PC-3 (cell line): ENCODE results near the gene ZDHHC7. TPM values are rescaled to one million over a fixed set of nuclear protein-coding genes. Genes with fewer than 3 reads are reported as not detected.

Experiments
- ATAC-seq: fragments of 200-7000 bp; cut with Tn5 transposase; 2 replicates; pipeline ENCODE4 v1.9.1; 2020; ENCODE audit warnings: mild to moderate bottlenecking, moderate library complexity
- BruUV-seq: library from RNA; stranded (reverse); fragments of 400-500 nt; replicated peaks from 2 replicates; lab custom pipeline; 2021; lab: Mats Ljungman, UMichigan
- CTCF ChIA-PET: fragments of 300-600 bp; sonication (Branson Sonifier 250); formaldehyde crosslinking; loops from one replicate; lab custom pipeline; 2022; ENCODE audit warnings: antibody characterized with exemption; lab: Charles Lee
- POLR2A ChIA-PET: fragments of 300-600 bp; sonication (Branson Sonifier 250); formaldehyde crosslinking; loops from one replicate; lab custom pipeline; 2022; ENCODE audit warnings: antibody characterized with exemption; ENCODE audit not compliant: unreplicated experiment; lab: Charles Lee
- DNase-seq: peaks from one replicate; pipeline ENCODE4 v3.0.0-alpha.2; 2015
- H2AFZ ChIP-seq: fragments of 300-600 bp; sonication (generic); 2 replicates; pipeline ENCODE4 v1.6.0; 2016; ENCODE audit warnings: antibody characterized with exemption, low read length
- H3F3A ChIP-seq: fragments of 300-600 bp; sonication (generic); one replicate; pipeline ENCODE4 v1.6.0; 2017; ENCODE audit warnings: antibody characterized with exemption, low read length, control low read depth, mild to moderate bottlenecking; ENCODE audit not compliant: unreplicated experiment
- H3K27ac ChIP-seq: fragments of 300-600 bp; sonication (generic); 2 replicates; pipeline ENCODE4 v1.5.1; 2016; ENCODE audit warnings: mild to moderate bottlenecking, low read length
- H3K27me3 ChIP-seq: fragments of 300-600 bp; sonication (generic); 2 replicates; pipeline ENCODE4 v1.6.1; 2016; ENCODE audit warnings: low read length, mixed read lengths
- H3K36me3 ChIP-seq: fragments of 300-600 bp; sonication (generic); 2 replicates; pipeline ENCODE4 v1.6.1; 2016; ENCODE audit warnings: low read depth, mixed run types, low read length, mixed read lengths
- H3K4me1 ChIP-seq: fragments of 300-600 bp; sonication (generic); 2 replicates; pipeline ENCODE4 v1.5.1; 2016; ENCODE audit warnings: low read length; ENCODE audit not compliant: insufficient read depth
- H3K4me2 ChIP-seq: fragments of 300-600 bp; sonication (generic); 2 replicates; pipeline ENCODE4 v1.6.0; 2016; ENCODE audit warnings: low read length
- H3K4me3 ChIP-seq: fragments of 300-600 bp; sonication (generic); 2 replicates; pipeline ENCODE4 v1.5.1; 2016; ENCODE audit warnings: mild to moderate bottlenecking, low read length, mixed read lengths
- H3K79me2 ChIP-seq: fragments of 300-600 bp; sonication (generic); 2 replicates; pipeline ENCODE4 v1.6.1; 2017; ENCODE audit warnings: low read length, mixed read lengths
- H3K9ac ChIP-seq: fragments of 300-600 bp; sonication (generic); 2 replicates; pipeline ENCODE4 v1.6.0; 2016; ENCODE audit warnings: mild to moderate bottlenecking, low read length
- H3K9me2 ChIP-seq: fragments of 300-600 bp; sonication (generic); replicated peaks from 2 replicates; pipeline ENCODE4 v1.6.1; 2016; ENCODE audit warnings: mixed run types, low read length, mixed read lengths
- H3K9me3 ChIP-seq: fragments of 300-600 bp; sonication (generic); 2 replicates; pipeline ENCODE4 v1.6.1; 2016; ENCODE audit warnings: low read length, mixed read lengths
- H4K20me1 ChIP-seq: fragments of 300-600 bp; sonication (generic); 2 replicates; pipeline ENCODE4 v1.6.1; 2016; ENCODE audit warnings: low read length, mixed read lengths
- EZH2 ChIP-seq: fragments of 300-600 bp; sonication (generic); IDR thresholded peaks from one replicate; pipeline ENCODE4 v1.6.1; 2017; ENCODE audit warnings: antibody characterized with exemption, mild to moderate bottlenecking, low read length; ENCODE audit not compliant: unreplicated experiment
- EZH2phosphoT487 ChIP-seq: fragments of 300-600 bp; sonication (generic); IDR thresholded peaks from 2 replicates; pipeline ENCODE4 v1.6.1; 2018; ENCODE audit warnings: mild to moderate bottlenecking, antibody characterized with exemption, low read length, borderline replicate concordance
- intact Hi-C: fragments of 100-400 bp; cut with micrococcal nuclease; formaldehyde crosslinking; loops from 2 replicates; pipeline ENCODE4 v1.9.0; 2023
- total RNA-seq: library from RNA; depleted of rRNA; stranded (reverse); fragments of >200 nt; gene quantifications from 2 replicates; pipeline ENCODE4 v1.2.3, GENCODE V29; 2014
- TF ChIP-seq, protein P1 (sequence below): fragments of 300-600 bp; sonication (generic); conservative IDR thresholded peaks from 2 replicates; pipeline ENCODE4 v1.5.1; 2017; ENCODE audit warnings: antibody characterized with exemption, low read depth, mild to moderate bottlenecking, low read length

Gene ZDHHC7
- total RNA-seq, 1 experiment from 2014 or later, result 42.1 TPM

DNA sequence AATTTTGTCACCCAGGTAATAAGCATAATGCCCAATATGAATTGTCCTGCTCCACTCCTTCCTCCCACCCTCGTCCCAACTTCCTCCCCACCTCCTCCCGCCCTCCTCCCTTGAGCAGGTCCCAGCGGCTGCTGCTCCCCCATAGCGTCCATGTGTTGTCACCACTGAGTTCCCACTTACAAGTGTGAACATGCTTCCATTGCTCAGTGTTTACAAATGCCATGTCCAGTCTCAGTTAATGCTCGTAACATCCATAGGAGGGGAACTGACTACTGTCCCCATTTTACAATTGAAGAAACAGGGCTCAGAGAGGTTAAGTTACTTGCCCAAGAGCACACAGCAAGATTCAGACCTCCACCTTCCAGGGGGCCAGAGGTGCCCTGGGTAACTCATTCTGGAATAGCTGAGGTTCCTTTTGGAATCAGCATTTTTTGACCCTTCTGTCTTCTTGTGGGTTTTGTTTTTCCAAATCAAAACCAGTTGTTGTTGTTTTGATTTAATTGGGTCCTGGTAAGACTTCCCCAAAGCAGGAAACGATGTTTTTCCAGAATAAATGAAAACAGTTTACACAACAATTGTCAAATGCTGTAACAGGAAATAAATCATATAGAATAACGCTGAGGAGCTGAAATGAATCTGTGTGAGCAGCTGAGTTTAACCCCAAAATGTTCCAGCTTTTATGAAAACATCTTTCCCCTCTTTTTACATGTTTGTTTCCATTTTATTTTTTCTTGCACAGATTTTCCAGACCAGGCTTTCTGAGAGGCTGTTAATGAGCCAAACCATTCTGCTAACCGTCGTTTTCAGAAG lies 73.9 kb downstream of the ZDHHC7 start:
- Histone ChIP-seq H3K9me3 (no peaks in the 10 kb centered on the region), H3F3A (no peaks in the 10 kb centered on the region), H3K4me3 (no peak overlapping the region), H3K27ac (no peak overlapping the region), H2AFZ (no peak overlapping the region), H3K4me1 (no peaks in the 10 kb centered on the region), H3K9ac (no peak overlapping the region), H3K9me2 (no peaks in the 10 kb centered on the region), H4K20me1 (no peaks in the 10 kb centered on the region), H3K27me3 (no peaks in the 10 kb centered on the region), H3K36me3 (no peaks in the 10 kb centered on the region), H3K4me2 (no peak overlapping the region), H3K79me2 (no peaks in the 10 kb centered on the region)
- intact Hi-C loops, result no loop called here
- ChIA-PET CTCF (no interaction called here), POLR2A (no interaction called here)
- no TSS peak for BruUV-seq
- no peak for TF ChIP-seq EZH2
- TF ChIP-seq EZH2phosphoT487, result no peak
- TF ChIP-seq, protein P1, sequence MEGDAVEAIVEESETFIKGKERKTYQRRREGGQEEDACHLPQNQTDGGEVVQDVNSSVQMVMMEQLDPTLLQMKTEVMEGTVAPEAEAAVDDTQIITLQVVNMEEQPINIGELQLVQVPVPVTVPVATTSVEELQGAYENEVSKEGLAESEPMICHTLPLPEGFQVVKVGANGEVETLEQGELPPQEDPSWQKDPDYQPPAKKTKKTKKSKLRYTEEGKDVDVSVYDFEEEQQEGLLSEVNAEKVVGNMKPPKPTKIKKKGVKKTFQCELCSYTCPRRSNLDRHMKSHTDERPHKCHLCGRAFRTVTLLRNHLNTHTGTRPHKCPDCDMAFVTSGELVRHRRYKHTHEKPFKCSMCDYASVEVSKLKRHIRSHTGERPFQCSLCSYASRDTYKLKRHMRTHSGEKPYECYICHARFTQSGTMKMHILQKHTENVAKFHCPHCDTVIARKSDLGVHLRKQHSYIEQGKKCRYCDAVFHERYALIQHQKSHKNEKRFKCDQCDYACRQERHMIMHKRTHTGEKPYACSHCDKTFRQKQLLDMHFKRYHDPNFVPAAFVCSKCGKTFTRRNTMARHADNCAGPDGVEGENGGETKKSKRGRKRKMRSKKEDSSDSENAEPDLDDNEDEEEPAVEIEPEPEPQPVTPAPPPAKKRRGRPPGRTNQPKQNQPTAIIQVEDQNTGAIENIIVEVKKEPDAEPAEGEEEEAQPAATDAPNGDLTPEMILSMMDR, result no peak
- ATAC-seq (no peak), DNase-seq (no peak)

DNA sequence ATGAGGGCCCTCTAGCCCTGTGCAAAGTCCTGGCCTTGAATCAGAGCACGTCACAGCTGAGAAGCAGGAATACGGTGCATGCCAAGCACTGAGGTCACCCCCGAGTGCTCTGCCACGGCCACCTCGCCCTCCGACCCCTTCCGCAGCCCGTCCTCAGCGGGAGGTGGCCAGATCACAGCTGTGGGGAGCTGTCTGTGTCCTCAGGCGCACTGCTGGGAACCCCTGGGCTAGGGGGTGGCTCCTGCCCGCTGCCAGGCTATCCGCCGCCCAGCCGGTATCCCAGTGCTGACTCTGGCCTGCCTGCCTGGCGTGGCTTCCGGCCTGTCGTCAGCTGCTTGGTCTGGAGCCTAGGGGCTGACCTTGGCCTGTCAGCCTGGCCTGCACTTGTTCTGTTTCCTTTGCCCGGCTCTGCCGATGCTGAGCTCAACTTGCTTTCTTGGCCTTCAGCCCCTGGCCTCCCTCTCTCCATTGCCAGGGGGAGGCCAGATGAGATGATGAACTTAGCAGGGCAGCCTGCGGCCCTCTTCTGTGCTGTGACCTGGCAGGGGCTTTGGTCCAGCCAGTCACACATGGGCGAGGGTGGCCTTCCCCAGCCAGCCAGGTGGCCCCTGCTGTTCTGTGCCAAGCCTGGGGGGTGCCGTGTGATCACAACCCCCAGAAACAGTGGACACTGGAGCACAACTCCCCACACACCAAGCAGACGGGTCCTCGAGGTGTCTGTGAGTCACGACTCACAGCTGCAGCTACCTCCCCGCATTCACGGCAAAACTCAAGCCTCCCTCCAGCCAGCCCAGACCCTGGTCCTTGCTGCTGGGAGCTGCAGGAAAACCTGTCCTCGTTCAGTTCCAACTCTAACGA lies 77.3 kb downstream of the ZDHHC7 start:
- ChIA-PET POLR2A (no interaction called here), CTCF (interaction anchor here (0.6 kb wide), 1 partner anchor 123 kb away, joined by 6 read pairs; no protein-coding TSS in a partner anchor)
- no peak overlapping the region for H2AFZ ChIP-seq

More for the DNA sequence above, 77.3 kb downstream of the ZDHHC7 start:
- Histone ChIP-seq H3K27me3 (no peaks in the 10 kb centered on the region), H3K79me2 (no peaks in the 10 kb centered on the region), H3F3A (no peaks in the 10 kb centered on the region), H3K9ac (no peak overlapping the region), H4K20me1 (no peaks in the 10 kb centered on the region), H3K4me2 (no peak overlapping the region), H3K27ac (no peak overlapping the region), H3K9me2 (no peaks in the 10 kb centered on the region), H3K9me3 (no peaks in the 10 kb centered on the region), H3K4me1 (peaks cover 3% of the 10 kb centered on the region), H3K4me3 (no peak overlapping the region), H3K36me3 (no peaks in the 10 kb centered on the region)
- TF ChIP-seq EZH2phosphoT487, result no peak
- TF ChIP-seq EZH2, result no peak
- TF ChIP-seq, protein P1, result no peak
- no TSS peak for BruUV-seq
- intact Hi-C loops, result no loop called here
- DNase-seq, result no peak
- ATAC-seq, result no peak
